Kidney glomerular epithelial cell (primary cell): ENCODE data around the gene SNED1.

Source experiments
- DNase-seq: peaks from one replicate; lab custom pipeline; 2025; lab: John Stamatoyannopoulos, UW

SNED1 gene

DNA sequence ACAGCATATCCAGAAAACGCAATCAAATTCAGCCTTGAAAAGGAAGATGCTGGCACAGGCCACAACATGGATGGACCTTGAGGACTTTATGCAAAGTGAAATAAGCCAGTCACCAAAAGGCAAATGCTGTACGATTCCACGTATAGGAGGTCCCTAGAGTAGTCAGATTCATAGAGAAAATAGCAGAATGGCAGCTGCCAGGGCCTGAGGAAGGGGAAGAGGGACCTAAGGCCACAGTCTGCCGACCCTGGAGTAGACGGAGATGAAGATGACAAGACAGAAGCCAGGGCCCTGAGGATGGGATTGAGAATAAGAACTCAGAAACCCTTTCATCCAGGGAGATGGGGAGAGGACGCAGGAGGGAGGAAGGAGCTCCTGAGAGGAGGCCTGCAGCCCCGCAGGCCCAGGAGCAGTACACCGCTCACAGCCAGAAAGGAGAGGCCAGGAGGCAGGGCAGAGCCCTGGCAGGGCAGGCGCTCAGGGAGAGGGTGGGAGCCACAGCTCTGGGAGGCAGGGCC lies 111.7 kb downstream of the SNED1 start:
- DNase-seq: no peak

DNA sequence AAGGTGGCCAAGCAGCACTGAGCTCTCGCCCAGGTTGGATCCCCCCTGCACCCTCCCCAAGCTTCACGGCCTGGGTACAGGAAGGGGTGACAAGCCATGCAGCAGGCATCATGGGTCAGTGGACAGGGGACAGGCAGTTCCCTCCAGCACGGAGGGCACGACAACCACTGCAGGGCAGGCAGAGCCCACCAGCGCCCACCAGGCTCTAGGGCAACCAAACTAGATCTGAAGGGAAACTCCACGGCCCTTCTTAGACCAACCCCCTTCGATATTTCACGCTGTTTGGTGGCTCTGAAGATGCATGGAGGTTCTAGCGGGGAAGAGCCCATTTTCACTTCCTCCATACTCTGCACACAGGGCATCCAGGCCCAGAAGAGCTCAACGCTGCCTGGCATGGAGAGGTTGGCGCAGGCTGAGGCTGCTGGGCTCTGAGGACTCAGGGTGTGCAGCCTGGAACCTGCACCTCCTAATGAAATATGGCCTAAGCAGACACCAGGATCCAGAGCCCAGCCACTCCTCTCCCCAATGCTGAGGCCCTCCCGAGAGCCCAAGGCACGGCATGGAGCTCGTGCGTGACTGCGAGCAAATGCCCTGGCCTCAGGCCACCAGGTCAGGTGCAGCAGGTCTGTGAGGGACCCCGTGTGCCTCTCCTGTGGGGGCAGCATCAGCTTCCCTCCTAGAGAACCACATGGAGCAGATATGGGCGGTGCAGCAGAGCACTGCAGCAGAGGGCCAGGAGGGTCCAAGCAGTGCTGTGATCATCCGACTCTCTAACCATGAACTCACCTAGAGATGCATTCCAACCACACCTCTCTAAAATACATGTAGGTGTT lies 112.4 kb downstream of the SNED1 start:
- no peak for DNase-seq

- no peak for DNase-seq
Measured at GRCh38 chr2:241111440-241111805, 113.0 kb downstream of the SNED1 start.

DNA sequence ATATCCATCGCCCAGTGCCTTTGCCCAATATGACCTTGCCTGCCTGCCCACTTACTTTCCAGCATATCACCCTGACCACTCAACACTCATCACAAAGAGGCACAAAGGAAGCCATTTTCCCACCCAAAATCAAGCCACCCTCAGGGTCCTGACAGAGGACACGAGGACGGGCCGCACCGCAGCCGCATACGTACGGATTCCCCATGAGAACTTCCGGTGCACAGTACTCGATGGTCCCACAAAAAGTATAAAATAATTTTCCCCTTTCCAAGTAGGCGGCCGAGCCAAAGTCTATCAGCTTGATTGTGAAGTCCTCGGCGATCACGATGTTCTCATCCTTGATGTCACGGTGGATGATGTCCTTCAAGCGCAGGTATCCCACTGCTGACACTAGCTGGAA lies 113.6 kb downstream of the SNED1 start:
- DNase-seq: no peak

DNA sequence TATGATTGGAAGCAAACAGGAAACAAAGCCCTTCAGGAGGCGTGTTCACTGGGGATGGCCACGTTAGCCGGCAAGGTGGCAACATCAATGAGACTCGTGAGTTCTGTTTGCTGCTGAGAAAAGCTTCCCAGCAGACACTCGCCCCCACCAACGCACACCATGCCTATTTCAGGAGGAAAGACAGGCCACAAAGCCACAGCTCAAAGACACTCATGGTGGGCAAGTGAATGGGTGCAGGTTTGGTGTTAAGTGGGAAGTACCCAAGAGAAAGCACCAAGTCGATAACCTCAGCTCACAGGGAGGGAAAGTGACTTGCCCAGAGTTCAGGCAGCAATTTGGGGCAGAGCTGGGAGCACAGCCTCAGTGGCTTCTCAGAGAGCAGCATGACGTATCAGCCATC lies 114.2 kb downstream of the SNED1 start:
- DNase-seq: no peak

- no peak for DNase-seq
Measured at GRCh38 chr2:241114836-241115235, 116.4 kb downstream of the SNED1 start.

- no peak for DNase-seq
Measured at GRCh38 chr2:241115361-241115760, 116.9 kb downstream of the SNED1 start.

DNA sequence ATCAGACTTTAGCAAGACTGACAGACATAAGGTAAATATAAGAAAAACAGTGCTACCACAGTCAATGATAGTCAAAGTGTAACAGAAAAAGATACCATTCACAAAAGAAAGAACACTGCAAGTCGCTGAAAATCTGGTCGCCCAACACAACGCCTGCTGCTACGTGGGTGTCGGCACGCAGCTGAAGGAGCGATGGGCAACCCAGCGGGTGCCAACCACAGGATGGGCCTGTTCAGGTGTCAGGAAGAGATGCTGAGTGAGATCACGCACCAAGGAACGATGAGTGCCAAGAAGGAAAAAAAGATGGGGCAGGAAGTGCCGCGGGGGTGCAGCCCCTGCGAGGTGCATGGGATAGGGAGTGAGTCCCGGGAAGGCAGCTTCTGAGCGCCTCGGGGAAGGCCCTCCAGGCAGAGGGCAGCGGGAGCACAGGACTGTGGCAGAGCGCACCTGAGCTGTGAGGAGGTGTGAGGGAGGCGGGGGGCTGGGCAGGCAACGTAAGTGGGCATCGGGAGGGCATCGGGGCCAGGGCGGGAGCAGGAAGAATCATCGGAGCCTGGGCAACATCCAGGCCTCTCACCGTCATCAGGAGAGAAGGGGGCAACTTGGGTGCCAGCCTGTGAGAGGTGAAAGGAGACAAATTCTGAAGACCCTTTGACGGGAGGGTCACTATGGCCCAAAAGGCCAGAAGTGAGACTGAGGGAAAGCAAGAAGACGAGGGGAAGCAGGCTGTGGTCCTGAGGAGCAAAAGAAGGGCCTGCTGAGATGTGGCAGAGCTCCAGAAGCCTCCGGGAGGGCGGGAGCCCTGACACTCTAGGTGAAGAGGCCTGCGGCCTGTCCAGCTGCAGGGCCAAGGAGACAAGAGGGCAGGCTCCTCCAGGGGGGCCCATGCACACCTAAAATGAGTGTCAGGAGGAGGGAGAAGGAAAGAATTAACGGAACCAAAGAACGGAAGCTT lies 118.5 kb downstream of the SNED1 start:
- DNase-seq: no peak

DNA sequence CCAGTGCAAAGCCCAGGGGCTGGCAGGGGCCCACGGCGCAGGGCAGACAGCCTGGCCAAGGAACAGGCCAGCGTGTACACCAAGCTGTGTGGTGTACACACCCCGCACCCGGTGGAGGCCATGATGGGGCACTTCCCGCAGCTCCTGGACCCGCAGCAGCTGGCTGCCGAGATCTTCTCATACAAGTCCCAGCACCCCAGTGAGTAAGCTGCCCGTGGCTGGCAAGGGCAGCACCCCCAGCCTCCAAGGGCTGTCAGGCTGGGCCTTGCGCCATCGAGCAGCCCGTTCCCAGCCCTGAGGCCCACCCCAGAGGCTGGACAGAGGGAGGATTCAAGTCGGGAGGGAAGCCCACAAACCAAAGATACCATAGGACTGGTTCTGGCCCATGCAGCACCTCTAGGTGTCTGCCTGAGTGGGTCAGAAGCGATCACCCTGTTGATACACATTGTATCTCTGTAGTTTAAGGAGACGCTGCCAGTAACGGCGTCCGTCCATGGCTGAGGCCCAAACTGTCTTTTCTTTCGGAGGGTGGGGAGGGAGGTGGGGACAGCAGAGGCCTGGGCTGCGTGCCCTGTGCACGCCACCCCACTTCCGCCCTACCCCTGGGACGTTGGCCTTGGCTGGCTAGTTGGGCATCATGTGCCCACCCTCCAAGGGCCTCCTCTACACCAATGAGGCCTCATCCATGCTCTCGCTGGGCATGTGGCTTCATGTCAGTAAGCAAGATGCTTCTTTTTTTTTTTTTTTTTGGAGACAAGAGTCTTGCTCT lies 120.5 kb downstream of the SNED1 start:
- no peak for DNase-seq

DNA sequence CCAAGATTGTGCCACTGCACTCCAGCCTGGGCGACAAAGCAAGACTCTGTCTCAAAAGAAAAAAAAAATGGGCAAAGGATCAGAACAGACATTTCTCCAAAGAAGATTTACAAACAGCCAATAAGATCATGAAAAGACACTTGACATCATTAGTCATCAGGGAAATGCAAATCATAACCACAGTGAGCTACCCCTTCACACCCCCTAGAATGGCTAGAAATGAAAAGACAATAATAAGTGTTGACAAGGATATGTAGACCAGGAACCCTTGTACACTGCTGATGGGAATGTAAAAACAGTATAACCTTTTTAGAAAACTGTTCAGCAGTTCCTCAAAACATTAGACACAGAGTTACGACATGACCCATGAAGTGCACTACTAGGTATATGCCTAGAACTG lies 122.0 kb downstream of the SNED1 start:
- no peak for DNase-seq

- no peak for DNase-seq
Measured at GRCh38 chr2:241121008-241121407, 122.6 kb downstream of the SNED1 start.

DNA sequence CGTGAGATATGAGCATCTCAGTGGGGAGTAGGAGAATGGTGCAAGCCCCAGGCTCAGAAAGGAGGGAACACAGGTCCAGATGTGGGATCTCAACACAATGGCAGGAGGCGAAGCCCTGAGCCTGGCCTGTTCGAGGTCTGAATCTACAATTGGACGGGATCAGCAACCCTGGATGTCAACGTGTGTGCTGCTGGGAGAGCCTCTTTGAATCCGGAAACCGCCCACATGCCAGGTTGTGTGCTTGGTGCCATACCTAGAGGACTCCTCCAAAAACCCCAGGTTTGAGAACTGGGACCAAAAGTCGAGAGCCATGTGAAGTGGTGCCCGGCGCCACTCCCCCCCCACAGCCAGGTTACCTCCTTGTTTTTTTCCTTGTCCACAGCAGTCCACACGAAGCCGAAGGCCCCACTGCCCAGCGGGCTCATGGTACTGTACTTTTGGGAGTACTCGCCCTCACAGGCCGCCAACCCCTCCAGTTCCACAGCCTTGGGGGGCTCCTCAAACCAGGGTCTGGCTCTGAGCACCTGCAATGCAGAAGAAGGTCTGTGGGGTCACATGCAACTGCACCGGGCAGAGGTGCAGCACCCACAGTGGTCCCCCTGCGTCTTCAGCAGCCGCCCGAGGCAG lies 124.1 kb downstream of the SNED1 start:
- no peak for DNase-seq

GRCh38 chr2:241123816-241124536 lies 125.6 kb downstream of the SNED1 start:
- DNase-seq: no peak

GRCh38 chr2:241125626-241126025 lies 127.2 kb downstream of the SNED1 start:
- no peak for DNase-seq

DNA sequence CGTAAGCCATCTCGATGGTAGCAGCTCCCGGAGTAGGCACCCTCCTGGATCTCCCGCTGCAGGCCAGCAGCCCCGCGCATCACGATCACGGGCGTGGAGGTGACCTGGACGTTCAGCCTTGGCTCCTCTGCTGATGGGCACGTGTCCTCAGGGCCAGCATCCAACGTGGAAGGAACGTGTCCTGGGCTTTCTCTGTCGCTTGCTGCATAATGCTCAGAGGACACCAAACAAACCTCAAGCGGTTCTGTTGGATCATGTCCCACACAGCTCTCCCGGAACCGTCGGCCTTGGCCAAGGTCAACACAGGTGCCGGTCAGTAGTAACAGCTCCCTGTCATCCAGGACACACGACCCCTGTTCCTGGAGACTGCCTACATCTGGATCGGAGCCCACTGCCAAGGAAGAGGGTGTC lies 127.8 kb downstream of the SNED1 start:
- DNase-seq: no peak

- no peak for DNase-seq
Measured at GRCh38 chr2:241126771-241127202, 128.4 kb downstream of the SNED1 start.

- DNase-seq: no peak
Measured at GRCh38 chr2:241128266-241128665, 129.8 kb downstream of the SNED1 start.

- no peak for DNase-seq
Measured at GRCh38 chr2:241129086-241129871, 130.9 kb downstream of the SNED1 start.

DNA sequence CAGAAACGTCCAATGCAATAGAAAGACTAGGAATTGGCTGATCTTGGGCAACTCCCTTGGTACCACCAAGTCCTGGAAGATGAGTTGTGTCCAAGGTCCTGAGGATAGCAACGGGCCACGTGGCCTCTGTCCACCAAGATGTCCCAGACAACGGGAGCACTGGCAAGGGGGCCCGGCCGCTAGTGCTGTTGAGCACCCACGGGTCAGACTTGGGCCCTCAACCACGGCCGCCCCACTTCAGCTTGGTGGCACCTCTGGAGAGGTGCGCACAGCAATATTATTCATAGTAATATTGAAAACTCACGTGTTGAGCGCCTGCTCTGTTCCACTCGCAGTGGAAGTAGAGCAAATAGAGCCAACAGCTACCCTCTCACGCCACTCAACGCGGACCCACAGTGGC lies 131.9 kb downstream of the SNED1 start:
- no peak for DNase-seq

DNA sequence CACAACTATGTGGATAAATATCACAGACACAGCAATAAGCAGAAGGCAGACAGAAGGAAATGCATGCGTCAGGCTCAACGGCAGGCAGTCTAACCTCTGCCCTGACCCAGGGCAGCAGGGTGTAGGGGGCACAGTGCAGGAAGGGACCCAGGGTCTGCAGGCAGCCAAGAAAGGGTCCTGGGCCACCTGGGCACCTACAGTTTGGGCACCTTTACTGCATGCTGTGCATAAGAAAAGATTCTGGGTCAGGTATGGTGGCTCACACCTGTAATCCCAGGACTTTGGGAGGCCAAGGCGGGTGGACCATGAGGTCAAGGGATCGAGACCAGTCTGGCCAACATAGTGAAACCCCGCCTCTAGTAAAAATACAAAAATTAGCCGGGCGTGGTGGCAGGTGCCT lies 133.1 kb downstream of the SNED1 start:
- no peak for DNase-seq
